Astrocyte of the hippocampus (primary cell): ENCODE data around the gene ID1.
"Not testable (repeated sequence)": the region's sequence is repeated elsewhere in the genome, so short reads cannot be mapped to it uniquely, and the experiment has no call there.

ENCODE experiments used
- DNase-seq: peaks from one replicate; pipeline ENCODE4 v3.0.0; 2011; ENCODE audit warnings: low read depth, low spot score

Gene ID1

GRCh38 chr20:31602431-31602778 is 2.7 kb upstream of the ID1 start:
- DNase-seq: no peak

- DNase-seq: peak; percentile 88
Measured at GRCh38 chr20:31602779-31603441, 2.2 kb upstream of the ID1 start.

- DNase-seq: peak; percentile 100
Measured at GRCh38 chr20:31603822-31604566, 1.1 kb upstream of the ID1 start.

DNA sequence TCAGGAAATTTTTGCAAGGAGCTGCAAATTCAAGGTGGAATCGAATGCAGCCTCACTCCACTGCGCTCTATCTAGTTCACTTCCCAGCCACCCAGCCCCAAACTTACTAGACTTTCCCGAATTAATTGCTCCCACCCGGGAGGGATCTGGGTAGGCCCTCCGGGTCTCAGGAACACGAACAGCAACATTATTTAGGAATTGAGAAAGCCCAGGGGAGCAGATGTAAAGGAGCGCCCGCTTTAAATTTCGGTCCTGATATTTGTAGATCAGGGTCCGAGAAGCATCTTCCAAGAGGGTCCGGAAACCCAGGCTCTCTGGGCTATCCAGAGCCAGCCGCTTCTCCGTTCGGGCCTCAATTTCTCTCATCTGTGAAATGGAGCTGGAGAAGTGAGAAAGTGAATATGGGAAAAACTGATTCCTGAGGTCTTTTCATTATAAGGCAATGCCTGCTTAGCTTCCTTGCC is 490 bp upstream of the ID1 start:
- DNase-seq: no peak

DNA sequence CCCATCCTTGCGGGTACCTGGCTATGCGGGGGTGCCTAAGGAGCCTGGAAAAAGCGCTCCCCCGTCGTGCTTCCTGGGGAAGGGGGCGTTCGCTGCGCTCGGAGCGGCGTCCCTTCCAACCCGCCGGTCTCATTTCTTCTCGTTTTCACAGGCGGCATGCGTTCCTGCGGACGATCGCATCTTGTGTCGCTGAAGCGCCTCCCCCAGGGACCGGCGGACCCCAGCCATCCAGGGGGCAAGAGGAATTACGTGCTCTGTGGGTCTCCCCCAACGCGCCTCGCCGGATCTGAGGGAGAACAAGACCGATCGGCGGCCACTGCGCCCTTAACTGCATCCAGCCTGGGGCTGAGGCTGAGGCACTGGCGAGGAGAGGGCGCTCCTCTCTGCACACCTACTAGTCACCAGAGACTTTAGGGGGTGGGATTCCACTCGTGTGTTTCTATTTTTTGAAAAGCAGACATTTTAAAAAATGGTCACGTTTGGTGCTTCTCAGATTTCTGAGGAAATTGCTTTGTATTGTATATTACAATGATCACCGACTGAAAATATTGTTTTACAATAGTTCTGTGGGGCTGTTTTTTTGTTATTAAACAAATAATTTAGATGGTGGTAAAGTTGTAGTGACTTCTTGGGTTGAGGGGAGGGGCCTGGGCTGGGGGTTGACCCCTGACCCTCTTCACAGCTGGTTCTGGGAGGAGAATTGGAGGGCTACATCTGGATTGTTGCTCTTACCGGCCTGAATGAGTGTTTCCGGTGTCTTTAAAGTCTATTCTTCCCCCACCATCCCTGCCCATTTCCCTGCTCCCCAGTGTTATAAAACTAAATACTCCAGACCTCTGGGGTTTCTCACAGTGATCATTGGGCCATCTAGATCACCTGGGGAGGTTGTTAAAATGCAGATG is 1.1 kb downstream of the ID1 start:
- peak; percentile 62 for DNase-seq

DNA sequence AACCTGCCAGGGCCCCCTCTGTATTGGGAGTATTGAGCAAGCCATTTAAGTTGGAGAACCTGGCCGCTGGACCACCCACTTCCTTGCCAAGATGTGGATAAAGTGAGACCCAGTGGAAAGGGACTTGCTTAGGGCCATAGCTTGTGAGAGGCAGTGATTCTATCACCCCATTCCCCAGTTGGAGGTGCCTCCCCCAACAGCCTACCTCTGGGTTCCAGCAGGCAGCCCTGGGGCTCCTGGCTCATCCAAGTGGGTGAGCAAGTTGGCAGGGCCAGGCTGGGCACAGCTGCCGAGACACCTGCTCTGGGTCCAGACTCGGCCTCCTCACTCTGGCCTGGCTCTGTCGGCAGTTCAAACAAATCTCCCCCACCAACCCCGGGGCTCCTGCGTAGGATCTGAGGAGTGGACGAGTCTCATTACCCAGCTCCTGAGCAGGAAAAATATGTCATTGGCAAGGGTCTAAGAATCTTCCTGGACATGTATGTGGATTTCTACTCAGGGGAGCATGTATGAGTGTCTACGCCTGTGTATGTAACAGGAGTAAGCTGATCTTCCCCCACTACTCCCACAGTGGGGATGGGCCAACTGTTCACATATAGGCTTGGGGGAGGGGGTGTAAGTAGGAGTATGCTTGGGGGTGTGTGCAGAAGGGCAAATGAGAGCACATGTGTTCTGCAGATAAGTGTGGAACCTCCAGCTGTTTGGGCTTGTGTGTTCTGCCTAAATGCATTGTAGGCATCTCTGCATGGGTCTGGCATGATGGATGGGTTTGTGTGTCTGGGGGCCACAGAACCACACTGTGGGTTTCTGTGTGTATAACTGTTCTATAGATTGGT is 1.9 kb downstream of the ID1 start:
- DNase-seq: peak; percentile 78

- DNase-seq: no peak
Measured at GRCh38 chr20:31607640-31608250, 2.7 kb downstream of the ID1 start.

DNA sequence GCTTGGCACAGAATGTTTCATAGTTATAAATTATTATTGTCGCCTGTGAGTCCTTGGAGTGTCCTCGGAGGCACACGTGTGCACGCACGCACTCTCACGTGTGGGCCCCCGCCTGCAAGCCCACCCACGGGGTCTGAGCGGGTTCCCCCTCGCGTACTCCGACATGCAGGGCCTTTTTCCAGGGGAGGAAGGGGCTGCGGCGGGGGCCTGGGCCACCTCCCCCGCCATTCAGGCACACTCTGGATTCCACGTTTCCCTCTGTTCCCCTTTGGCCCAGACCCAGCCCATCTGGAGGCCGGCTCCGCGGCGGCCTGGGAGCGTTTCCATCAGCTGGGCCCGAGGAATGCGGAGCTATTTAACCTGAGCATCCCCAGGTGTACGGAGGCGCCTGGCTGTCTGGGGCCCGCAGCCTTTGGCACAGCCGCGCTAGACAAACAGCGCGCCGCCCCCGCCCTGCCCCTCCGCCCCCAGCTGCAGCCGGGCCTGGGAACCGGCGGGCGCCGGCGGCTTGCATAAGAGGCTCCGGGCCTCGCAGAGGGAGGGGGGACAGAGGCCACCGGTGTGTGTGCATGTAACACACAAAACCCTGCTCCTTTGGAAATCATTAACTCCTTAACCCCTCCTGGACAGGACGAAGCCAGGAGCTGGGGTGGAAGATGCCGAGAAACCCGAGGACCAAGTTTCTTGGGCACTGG is 3.3 kb downstream of the ID1 start:
- DNase-seq: peak; percentile 92

DNA sequence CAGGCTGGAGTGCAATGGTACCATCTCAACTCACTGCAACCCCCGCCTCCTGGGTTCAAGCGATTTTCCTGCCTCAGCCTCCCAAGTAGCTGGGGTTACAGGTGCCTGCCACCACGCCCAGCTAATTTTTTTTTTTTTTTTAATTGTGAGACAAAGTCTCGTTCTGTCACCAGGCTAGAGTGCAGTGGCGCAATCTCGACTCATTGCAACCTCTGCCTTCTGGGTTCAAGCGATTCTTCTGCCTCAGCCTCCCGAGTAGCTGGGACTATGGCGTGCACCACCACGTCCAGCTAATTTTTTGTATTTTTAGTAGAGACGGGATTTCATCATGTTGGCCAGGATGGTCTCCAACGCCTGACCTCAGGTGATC is 7.2 kb downstream of the ID1 start:
- DNase-seq: not testable (repeated sequence)

DNA sequence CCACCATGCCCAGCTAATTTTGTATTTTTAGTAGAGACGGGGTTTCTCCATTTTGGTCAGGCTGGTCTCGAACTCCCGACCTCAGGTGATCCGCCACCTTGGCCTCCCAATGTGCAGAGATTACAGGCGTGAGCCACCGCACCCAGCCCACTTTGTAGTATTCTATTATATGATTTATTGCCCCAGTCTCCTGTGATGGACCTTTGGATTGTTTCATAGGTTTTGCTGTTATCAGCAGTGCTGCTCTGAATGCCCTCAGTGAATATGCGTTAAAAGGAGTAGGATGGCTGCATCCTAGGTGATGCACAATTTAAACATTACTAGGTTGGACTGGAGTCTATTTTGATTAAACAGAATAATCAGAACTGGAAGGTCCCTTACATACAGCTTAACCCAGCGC is 10.3 kb downstream of the ID1 start:
- no peak for DNase-seq

DNA sequence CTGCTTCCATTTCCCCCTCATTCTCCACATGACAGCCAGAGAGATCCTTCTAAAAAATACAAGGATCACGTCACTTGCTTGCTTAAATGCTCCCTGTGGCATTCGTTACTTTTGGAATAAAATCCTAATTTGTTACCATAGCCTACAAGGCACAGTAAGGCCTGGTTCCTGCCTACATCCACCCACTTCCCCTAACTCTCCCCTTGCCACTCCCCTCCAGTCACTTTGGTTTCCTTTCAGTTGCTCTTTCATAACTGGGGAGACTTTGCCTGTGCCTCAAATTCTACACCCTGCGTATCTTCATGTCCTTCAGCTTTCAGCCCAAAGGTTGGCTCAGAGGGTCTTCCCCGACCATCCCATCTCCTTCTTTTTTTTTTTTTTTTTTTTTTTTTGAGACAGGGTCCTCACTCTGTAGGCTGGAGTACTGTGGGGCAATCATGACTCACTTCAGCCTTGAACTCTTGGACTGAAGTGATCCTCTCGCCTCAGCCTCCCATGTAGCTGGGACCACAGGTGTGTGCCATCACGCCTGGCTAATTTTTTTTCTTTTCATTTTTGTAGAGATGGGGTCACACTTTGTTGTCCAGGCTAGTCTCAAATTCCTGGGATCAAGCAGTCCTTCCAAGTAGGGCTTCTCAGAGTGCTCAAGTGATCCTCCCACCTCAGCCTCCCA is 12.5 kb downstream of the ID1 start:
- no peak for DNase-seq

DNA sequence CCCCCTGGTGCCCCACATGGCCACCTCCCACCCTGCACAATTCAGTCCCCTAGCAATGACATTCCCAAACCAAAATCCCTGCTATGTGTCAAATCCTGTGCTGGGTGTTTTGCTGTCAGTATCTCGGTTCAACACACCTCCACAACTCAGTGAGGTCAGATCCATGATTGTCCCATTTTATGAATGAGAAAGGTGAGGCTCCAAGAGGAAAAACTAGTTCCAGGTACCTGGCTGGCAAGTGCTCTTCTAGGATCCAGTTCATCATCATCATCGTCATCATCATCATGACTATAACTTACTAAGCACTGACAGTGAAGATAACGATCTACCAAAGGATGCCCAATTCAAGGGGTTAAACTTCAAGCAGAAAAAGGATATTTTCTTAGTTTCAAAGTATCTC is 15.2 kb downstream of the ID1 start:
- no peak for DNase-seq

DNA sequence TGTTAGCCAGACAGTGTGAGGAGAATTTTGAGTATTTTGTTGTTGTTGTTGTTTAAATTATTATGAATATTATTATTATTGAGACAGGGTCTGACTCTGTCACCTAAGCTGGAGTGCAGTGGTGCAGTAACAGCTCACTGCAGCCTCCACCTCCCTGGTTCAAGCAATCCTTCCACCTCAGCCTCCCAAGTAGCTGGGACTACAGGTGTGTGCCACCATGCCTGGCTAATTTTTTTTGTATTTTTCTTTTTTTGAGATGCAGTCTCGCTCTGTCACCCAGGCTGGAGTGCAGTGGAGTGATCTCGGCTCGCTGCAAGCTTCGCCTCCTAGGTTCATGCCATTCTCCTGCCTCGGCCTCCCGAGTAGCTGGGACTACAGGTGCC is 18.0 kb downstream of the ID1 start:
- not testable (repeated sequence) for DNase-seq

GRCh38 chr20:31626534-31626933 is 21.4 kb downstream of the ID1 start:
- DNase-seq: not testable (repeated sequence)

DNA sequence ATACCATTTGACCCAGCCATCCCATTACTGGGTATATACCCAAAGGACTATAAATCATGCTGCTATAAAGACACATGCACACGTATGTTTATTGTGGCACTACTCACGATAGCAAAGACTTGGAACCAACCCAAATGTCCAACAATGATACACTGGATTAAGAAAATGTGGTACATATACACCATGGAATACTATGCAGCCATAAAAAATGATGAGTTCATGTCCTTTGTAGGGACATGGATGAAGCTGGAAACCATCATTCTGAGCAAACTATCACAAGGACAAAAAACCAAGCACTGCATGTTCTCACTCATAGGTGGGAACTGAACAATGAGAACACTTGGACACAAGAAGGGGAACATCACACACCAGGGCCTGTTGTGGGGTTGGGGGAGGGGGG is 23.0 kb downstream of the ID1 start:
- not testable (repeated sequence) for DNase-seq

DNA sequence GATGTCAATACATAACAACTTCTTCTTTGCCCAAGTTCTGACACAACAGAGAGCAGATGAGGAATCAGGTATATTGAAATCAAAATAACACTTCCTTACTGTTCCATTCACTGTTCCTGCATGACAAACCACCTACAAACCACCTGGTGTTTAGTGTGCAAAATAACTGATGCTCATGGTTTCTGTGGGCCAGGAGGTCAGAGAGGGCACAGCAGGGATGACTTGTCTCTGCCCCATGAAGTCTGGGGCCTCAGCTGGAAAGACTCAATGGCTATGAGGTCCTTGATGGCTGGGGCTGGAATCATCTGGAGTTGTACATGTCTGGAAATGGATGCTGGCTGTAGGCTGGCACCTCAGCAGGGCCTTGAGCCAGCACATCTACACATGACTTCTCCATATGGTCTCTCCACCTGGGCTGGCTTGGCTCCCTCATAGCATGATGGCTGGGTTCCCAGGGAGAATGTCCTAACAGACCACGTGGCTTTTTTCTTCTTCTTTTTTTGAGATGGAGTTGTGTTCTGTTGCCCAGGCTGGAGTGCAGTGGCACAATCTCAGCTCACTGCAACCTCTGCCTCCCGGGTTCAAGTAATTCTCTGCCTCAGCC is 25.2 kb downstream of the ID1 start:
- no peak for DNase-seq

DNA sequence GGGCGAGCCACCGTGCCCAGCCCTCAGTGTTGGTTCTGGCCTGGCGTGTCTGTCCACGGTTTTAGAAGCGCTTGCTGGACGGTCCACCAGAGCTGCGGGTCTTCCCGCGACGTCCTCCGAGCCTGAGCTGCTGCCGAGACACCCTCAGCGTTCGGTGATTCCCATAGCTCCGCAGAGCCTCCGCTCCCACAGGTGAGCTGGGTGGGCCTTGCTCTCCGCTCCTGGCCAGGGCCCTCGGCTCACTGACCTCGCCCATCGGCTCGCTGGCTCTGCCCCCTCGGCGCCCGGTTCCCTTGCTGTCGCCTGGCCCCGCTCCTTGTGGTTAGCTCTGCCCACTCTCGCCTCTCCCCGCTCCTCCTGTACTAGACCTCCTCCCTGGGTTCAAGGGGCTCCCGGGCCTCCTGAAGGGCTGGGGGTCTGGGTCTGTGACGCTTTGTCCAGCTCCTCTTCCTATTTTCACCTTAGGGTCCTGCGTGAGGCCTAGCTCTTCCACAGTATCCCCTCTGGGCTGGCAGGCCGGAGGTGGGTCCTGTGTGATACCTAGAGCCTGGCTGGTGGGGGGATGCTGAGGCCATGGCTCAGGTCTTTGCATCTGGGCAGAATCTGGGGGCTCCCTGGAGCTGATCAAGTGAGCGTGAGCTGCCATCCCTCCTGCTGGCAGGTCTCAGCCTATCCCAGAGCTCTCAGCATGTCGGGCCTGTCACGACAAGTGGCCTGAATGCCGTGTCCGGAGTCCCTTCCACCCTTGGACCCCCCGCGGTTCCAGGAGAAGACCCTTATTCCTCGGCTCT is 27.7 kb downstream of the ID1 start:
- no peak for DNase-seq

DNA sequence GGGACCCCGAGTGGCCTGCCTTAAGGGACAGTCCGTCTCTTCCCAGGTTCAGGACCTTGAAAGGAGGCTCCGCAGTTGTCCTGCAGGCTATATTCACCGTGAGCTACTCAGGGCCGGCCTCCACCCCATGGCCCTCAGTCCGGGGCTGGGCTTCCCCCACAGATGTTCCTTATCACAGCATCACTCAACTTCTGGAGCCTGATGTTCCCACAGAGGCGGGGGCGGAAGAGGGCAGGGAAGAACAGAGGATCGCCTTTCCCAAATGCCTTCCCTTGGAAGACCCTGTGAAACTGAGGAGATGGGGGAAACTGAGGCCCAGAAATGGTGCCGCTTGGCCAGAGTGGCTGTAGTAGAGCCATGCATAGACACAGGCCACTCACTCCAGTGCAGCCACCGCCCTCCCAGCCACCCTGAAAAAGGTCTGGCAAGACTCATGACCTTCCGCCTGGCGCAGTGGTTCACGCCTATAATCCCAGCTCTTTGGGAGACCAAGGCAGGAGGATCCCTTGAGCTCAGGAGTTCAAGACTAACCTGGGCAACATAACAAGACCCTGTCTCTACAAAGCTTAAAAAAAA is 28.3 kb downstream of the ID1 start:
- no peak for DNase-seq
